Ascending aorta (tissue), 2 donors: ENCODE results near the gene JPT2. TPM values are rescaled to one million over a fixed set of nuclear protein-coding genes. Genes with fewer than 3 reads are reported as not detected.

ENCODE experiments used
- DNase-seq, 2 donors: peaks; one replicate each; pipeline ENCODE4 v3.0.0-alpha.2; 2019; ENCODE audit warnings: low spot score in 2 of 2
- H3K27ac ChIP-seq, 2 donors: fragments of 200-600 bp; sonication (generic); one replicate each; pipeline ENCODE4 v1.5.1; 2016 to 2017; ENCODE audit warnings: mild to moderate bottlenecking in 1 of 2
- H3K27me3 ChIP-seq: fragments of 200-600 bp; sonication (generic); one replicate; pipeline ENCODE4 v1.5.1; 2017
- H3K36me3 ChIP-seq, 2 donors: fragments of 200-600 bp; sonication (generic); one replicate each; pipeline ENCODE4 v1.5.1; 2016
- H3K4me1 ChIP-seq, 2 donors: fragments of 200-600 bp; sonication (generic); one replicate each; pipeline ENCODE4 v1.5.1; 2016 to 2017; ENCODE audit warnings: mild to moderate bottlenecking in 1 of 2
- H3K4me3 ChIP-seq, 2 donors: fragments of 200-600 bp; sonication (generic); one replicate each; pipeline ENCODE4 v1.5.1; 2016 to 2017; ENCODE audit warnings: mild to moderate bottlenecking in 1 of 2
- H3K9me3 ChIP-seq, 2 donors: fragments of 200-600 bp; sonication (generic); one replicate each; pipeline ENCODE4 v1.5.1; 2016
- intact Hi-C: fragments of 100-400 bp; cut with DNase I; formaldehyde crosslinking; loops from one replicate; pipeline ENCODE4 v1.15.1; 2023
- total RNA-seq: library from RNA; depleted of rRNA; stranded (reverse); fragments of >200 nt; gene quantifications from one replicate; pipeline ENCODE4 v1.1.0, GENCODE V29; 2016
- TF ChIP-seq, protein P1 (sequence below), 3 experiments: fragments of 200-600 bp in 2 of 3; fragments of 450-650 bp in 1 of 3; sonication (generic) in 2 of 3; IDR thresholded peaks; one replicate each; pipeline ENCODE4 v1.5.1; 2016 to 2019; ENCODE audit warnings: antibody characterized with exemption in 3 of 3, mild to moderate bottlenecking in 1 of 3, moderate library complexity in 1 of 3

The JPT2 gene
- total RNA-seq, 1 donor from 2014 or later = 18.3 TPM

DNA sequence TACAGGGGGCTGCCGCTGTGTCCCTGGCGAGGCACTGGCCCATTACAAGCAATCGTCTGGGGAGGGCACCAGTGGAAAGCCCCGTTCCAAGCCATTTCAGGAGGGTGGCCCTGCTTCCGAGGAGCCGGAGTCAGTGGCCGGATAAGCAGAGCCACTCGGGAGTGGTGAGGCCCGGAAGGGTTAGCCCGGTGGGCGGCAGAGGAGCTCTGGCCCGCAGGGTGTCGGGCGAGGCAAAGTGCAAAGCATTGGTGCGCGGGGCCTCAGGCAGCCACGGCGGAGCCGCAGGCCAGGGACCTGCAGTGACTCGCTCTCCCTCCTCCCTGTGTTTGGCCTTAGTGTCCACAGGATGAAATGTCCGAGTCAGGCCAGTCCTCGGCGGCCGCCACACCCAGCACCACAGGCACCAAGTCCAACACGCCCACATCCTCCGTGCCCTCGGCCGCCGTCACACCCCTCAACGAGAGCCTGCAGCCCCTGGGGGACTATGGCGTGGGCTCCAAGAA lies 68.7 kb downstream of the JPT2 start:
- Histone ChIP-seq H3K27ac (no peak overlapping the region), H3K27me3 (no peaks in the 10 kb centered on the region), H3K36me3 (peaks cover 74 to 80% of the 10 kb centered on the region in 2 donors), H3K9me3 (no peaks in the 10 kb centered on the region), H3K4me3 (no peak overlapping the region), H3K4me1 (no peaks in the 10 kb centered on the region)
- no peak for DNase-seq
- intact Hi-C loops = no loop called here
- TF ChIP-seq, protein P1, sequence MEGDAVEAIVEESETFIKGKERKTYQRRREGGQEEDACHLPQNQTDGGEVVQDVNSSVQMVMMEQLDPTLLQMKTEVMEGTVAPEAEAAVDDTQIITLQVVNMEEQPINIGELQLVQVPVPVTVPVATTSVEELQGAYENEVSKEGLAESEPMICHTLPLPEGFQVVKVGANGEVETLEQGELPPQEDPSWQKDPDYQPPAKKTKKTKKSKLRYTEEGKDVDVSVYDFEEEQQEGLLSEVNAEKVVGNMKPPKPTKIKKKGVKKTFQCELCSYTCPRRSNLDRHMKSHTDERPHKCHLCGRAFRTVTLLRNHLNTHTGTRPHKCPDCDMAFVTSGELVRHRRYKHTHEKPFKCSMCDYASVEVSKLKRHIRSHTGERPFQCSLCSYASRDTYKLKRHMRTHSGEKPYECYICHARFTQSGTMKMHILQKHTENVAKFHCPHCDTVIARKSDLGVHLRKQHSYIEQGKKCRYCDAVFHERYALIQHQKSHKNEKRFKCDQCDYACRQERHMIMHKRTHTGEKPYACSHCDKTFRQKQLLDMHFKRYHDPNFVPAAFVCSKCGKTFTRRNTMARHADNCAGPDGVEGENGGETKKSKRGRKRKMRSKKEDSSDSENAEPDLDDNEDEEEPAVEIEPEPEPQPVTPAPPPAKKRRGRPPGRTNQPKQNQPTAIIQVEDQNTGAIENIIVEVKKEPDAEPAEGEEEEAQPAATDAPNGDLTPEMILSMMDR (IDR thresholded peaks at IDR 0.05) = no peak

DNA sequence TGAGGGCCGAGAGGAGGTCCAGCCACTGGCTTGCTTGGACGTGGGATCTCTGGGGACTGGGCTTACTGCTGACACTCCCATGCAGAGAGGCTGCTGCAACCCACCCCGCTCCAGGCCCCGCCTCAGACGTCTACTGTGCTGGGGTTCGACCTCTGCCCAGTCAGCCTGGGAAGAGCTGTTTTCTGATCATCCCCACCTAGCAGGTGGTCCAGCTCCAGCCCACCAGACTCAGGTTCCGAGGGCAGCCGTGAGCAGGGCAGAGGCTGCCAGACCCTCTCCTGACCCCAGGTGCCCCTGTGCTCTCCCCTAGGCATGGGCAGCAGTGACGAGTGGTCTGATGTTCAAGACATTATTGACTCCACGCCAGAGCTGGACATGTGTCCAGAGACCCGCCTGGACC lies 69.9 kb downstream of the JPT2 start:
- no peaks in the 10 kb centered on the region for H3K4me1 ChIP-seq
- DNase-seq = no peak
- H3K27me3 ChIP-seq = no peaks in the 10 kb centered on the region
- H3K36me3 ChIP-seq = peaks cover 81 to 92% of the 10 kb centered on the region in 2 donors
- H3K4me3 ChIP-seq = no peak overlapping the region
- no peaks in the 10 kb centered on the region for H3K9me3 ChIP-seq
- H3K27ac ChIP-seq = no peak overlapping the region
- intact Hi-C loops = no loop called here
- TF ChIP-seq, protein P1 (IDR thresholded peaks at IDR 0.05) = no peak

DNA sequence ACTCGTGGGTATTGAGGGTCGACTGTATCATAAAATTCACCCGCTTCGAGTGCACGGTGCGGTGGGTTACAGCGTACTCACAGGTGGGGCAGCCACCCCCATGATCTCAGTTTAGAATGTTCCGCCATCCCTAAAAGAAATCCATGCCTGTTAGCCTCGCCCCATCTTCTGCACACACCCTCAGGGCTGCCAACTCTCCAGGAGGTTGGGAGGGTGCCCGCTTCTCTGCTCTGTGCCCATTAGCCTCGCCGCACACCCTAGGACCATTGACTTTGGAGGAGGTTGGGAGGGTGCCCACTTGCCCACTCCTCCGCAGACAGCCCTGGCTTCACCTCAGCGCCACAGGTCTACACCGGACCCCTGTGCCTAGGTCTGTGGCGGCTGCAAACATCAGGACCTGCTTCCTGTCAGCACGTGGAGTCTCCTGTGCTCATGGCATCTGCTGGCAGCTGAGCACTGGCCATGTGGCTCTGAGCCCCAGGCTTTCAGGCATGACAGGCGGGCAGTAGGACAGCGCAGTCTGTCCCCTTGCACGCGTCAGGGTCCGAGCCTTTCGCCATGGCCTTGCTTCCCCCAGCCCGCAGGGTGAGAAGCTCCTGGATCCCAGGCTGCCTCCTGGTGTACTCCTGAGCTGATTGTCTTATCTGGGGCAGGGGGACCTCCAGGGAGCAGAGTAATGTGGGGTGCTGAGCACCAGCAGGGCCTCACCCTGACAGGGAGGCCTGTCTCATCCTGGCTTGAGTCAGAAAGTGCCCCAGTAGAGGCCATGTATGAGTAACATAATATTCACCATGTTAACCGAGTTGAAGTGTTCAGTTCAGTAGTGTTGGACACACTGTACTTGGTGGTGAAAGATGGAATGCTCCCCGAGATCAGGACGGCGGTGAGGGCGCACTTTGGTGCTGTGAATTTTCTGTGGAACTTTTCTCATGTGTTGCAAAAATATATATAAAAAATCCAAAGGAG lies 71.4 kb downstream of the JPT2 start:
- TF ChIP-seq, protein P1 (IDR thresholded peaks at IDR 0.05) = no peak
- Histone ChIP-seq H3K9me3 (no peaks in the 10 kb centered on the region), H3K4me1 (no peaks in the 10 kb centered on the region), H3K36me3 (peaks cover 74 to 87% of the 10 kb centered on the region in 2 donors), H3K4me3 (no peak overlapping the region), H3K27me3 (no peaks in the 10 kb centered on the region), H3K27ac (no peak overlapping the region)
- intact Hi-C loops = no loop called here
- no peak for DNase-seq

Other genes with a start within 250 kb of the JPT2 start
- not detected for gene PERCC1, start 247.2 kb upstream of the JPT2 start, total RNA-seq
- gene CCDC154, start 233.7 kb upstream of the JPT2 start, total RNA-seq = not detected
- 108 TPM for gene CLCN7, start 203.3 kb upstream of the JPT2 start, total RNA-seq
- not detected for gene PTX4, start 189.3 kb upstream of the JPT2 start, total RNA-seq
- gene TELO2, start 184.9 kb upstream of the JPT2 start, total RNA-seq = 110 TPM
- 145 TPM for gene TMEM204, start 144.6 kb upstream of the JPT2 start, total RNA-seq
- 21.9 TPM for gene IFT140, start 66.2 kb upstream of the JPT2 start, total RNA-seq
- 12.7 TPM for gene CRAMP1, start 65.9 kb upstream of the JPT2 start, total RNA-seq
- gene MAPK8IP3, start 27.9 kb downstream of the JPT2 start, total RNA-seq = 57.4 TPM
- gene NME3, start 93.3 kb downstream of the JPT2 start, total RNA-seq = 326 TPM
- 25.3 TPM for gene EME2, start 94.5 kb downstream of the JPT2 start, total RNA-seq
- gene MRPS34, start 94.9 kb downstream of the JPT2 start, total RNA-seq = 170 TPM
- gene SPSB3, start 104.3 kb downstream of the JPT2 start, total RNA-seq = 159 TPM
- 182 TPM for gene NUBP2, start 104.7 kb downstream of the JPT2 start, total RNA-seq
- gene IGFALS, start 115.4 kb downstream of the JPT2 start, total RNA-seq = not detected
- 177 TPM for gene HAGH, start 148.5 kb downstream of the JPT2 start, total RNA-seq
- gene FAHD1, start 148.9 kb downstream of the JPT2 start, total RNA-seq = 233 TPM
- not detected for gene MEIOB, start 193.9 kb downstream of the JPT2 start, total RNA-seq
- gene HS3ST6, start 240.1 kb downstream of the JPT2 start, total RNA-seq = not detected